PC-3 (cell line): Measurements from ENCODE around the gene ADGRG6.

Source experiments
- EZH2phosphoT487 ChIP-seq: fragments of 300-600 bp; sonication (generic); IDR thresholded peaks from 2 replicates; pipeline ENCODE4 v1.6.1; 2018; ENCODE audit warnings: mild to moderate bottlenecking, antibody characterized with exemption, low read length, borderline replicate concordance
- TF ChIP-seq, protein P1 (sequence below): fragments of 300-600 bp; sonication (generic); conservative IDR thresholded peaks from 2 replicates; pipeline ENCODE4 v1.5.1; 2017; ENCODE audit warnings: antibody characterized with exemption, low read depth, mild to moderate bottlenecking, low read length

DNA sequence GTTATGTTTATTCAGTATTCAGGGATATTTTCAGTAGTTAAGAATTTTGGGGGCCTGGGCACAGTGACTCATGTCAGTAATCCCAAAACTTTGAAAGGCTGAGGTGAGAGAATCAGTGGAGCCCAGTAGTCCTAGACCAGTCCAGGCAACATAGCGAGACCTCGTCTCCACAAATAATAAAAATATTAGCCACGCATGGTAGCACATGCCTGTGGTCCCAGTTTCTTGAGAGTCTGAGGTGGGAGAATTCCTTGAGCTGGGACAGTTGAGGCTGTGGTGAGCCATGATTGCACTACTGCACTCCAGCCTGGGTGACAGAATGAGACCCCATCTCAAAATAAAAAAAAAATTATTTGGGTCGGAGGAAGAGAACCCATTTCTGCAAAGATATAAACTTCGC is 20.3 kb downstream of the ADGRG6 start:
- TF ChIP-seq, protein P1, sequence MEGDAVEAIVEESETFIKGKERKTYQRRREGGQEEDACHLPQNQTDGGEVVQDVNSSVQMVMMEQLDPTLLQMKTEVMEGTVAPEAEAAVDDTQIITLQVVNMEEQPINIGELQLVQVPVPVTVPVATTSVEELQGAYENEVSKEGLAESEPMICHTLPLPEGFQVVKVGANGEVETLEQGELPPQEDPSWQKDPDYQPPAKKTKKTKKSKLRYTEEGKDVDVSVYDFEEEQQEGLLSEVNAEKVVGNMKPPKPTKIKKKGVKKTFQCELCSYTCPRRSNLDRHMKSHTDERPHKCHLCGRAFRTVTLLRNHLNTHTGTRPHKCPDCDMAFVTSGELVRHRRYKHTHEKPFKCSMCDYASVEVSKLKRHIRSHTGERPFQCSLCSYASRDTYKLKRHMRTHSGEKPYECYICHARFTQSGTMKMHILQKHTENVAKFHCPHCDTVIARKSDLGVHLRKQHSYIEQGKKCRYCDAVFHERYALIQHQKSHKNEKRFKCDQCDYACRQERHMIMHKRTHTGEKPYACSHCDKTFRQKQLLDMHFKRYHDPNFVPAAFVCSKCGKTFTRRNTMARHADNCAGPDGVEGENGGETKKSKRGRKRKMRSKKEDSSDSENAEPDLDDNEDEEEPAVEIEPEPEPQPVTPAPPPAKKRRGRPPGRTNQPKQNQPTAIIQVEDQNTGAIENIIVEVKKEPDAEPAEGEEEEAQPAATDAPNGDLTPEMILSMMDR: no peak
- TF ChIP-seq EZH2phosphoT487: no peak
